Smooth muscle cell (in vitro differentiated cells): Measurements from ENCODE around the gene NSUN7. TPM values are rescaled to one million over a fixed set of nuclear protein-coding genes. Genes with fewer than 3 reads are reported as not detected.

Experiments used
- DNase-seq: peaks from one replicate; lab custom pipeline; 2025; ENCODE audit not compliant: unreplicated experiment; lab: John Stamatoyannopoulos, UW
- H2AFZ ChIP-seq: fragments of 200-600 bp; sonication (generic); 2 replicates; pipeline ENCODE4 v1.6.0; 2016; ENCODE audit warnings: antibody characterized with exemption, low read depth, mild to moderate bottlenecking
- H3F3A ChIP-seq: fragments of 200-600 bp; sonication (generic); 2 replicates; pipeline ENCODE4 v1.6.0; 2017; ENCODE audit warnings: antibody characterized with exemption, low read depth
- H3K27ac ChIP-seq: fragments of 200-600 bp; sonication (generic); 2 replicates; pipeline ENCODE4 v1.5.1; 2016; ENCODE audit warnings: low read depth, mild to moderate bottlenecking
- H3K27me3 ChIP-seq: fragments of 200-600 bp; sonication (generic); 2 replicates; pipeline ENCODE4 v1.6.1; 2016; ENCODE audit warnings: low read depth, mild to moderate bottlenecking
- H3K36me3 ChIP-seq: fragments of 200-600 bp; sonication (generic); 2 replicates; pipeline ENCODE4 v1.5.1; 2016; ENCODE audit warnings: low read depth
- H3K4me1 ChIP-seq: fragments of 200-600 bp; sonication (generic); 2 replicates; pipeline ENCODE4 v1.5.1; 2016; ENCODE audit warnings: low read depth
- H3K4me2 ChIP-seq: fragments of 200-600 bp; sonication (generic); 2 replicates; pipeline ENCODE4 v1.6.0; 2016; ENCODE audit warnings: mild to moderate bottlenecking
- H3K4me3 ChIP-seq: fragments of 200-600 bp; sonication (generic); 2 replicates; pipeline ENCODE4 v1.5.1; 2016; ENCODE audit warnings: mild to moderate bottlenecking
- H3K79me2 ChIP-seq: fragments of 200-600 bp; sonication (generic); 2 replicates; pipeline ENCODE4 v1.6.0; 2016; ENCODE audit warnings: low read depth, mild to moderate bottlenecking
- H3K9ac ChIP-seq: fragments of 200-600 bp; sonication (generic); 2 replicates; pipeline ENCODE4 v1.6.0; 2016; ENCODE audit warnings: low read depth
- H3K9me3 ChIP-seq: fragments of 200-600 bp; sonication (generic); replicated peaks from 2 replicates; pipeline ENCODE4 v1.5.1; 2016; ENCODE audit warnings: low read depth
- H4K20me1 ChIP-seq: fragments of 200-600 bp; sonication (generic); 2 replicates; pipeline ENCODE4 v1.6.0; 2016; ENCODE audit warnings: low read depth
- WGBS: methylation state at CpG from one replicate; pipeline ENCODE4 v1.1.7; 2016; ENCODE audit warnings: low lambda C conversion rate; 5-methylcytosine and 5-hydroxymethylcytosine counted together
- polyA plus RNA-seq: library from polyadenylated mRNA; unstranded; fragments of >200 nt; fragmentation: Nextera tagmentation; extraction: Ambion mirVana; gene quantifications from 2 replicates; pipeline ENCODE4 v1.2.1, GENCODE V29; 2016
- total RNA-seq: library from RNA; depleted of rRNA; stranded (reverse); fragments of >200 nt; gene quantifications from 2 replicates; pipeline ENCODE4 v1.2.3, GENCODE V29; 2014
- TF ChIP-seq, protein P1 (sequence below): fragments of 200-600 bp; sonication (generic); IDR thresholded peaks from 2 replicates; pipeline ENCODE4 v1.5.1; 2017; ENCODE audit warnings: borderline replicate concordance, mild to moderate bottlenecking, antibody characterized with exemption; ENCODE audit not compliant: insufficient read depth, poor library complexity, severe bottlenecking

Gene NSUN7
- total and polyA plus RNA-seq, 2 experiments from 2014 or later = 1.8 to 2.5 TPM

GRCh38 chr4:40825014-40825838, 75.5 kb downstream of the NSUN7 start:
- Histone ChIP-seq H3K27me3 (no peaks in the 10 kb centered on the region), H3K36me3 (peaks cover 6% of the 10 kb centered on the region), H3K9me3 (no peaks in the 10 kb centered on the region), H3K4me2 (no peak overlapping the region), H2AFZ (no peak overlapping the region), H3K4me3 (no peak overlapping the region), H4K20me1 (no peaks in the 10 kb centered on the region), H3K27ac (no peak overlapping the region), H3K4me1 (no peaks in the 10 kb centered on the region), H3K9ac (no peak overlapping the region), H3K79me2 (no peaks in the 10 kb centered on the region), H3F3A (no peaks in the 10 kb centered on the region)
- 94% methylated on average over 19 of the region's 19 CpGs for WGBS
- no peak for DNase-seq
- TF ChIP-seq, protein P1, sequence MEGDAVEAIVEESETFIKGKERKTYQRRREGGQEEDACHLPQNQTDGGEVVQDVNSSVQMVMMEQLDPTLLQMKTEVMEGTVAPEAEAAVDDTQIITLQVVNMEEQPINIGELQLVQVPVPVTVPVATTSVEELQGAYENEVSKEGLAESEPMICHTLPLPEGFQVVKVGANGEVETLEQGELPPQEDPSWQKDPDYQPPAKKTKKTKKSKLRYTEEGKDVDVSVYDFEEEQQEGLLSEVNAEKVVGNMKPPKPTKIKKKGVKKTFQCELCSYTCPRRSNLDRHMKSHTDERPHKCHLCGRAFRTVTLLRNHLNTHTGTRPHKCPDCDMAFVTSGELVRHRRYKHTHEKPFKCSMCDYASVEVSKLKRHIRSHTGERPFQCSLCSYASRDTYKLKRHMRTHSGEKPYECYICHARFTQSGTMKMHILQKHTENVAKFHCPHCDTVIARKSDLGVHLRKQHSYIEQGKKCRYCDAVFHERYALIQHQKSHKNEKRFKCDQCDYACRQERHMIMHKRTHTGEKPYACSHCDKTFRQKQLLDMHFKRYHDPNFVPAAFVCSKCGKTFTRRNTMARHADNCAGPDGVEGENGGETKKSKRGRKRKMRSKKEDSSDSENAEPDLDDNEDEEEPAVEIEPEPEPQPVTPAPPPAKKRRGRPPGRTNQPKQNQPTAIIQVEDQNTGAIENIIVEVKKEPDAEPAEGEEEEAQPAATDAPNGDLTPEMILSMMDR = no peak

DNA sequence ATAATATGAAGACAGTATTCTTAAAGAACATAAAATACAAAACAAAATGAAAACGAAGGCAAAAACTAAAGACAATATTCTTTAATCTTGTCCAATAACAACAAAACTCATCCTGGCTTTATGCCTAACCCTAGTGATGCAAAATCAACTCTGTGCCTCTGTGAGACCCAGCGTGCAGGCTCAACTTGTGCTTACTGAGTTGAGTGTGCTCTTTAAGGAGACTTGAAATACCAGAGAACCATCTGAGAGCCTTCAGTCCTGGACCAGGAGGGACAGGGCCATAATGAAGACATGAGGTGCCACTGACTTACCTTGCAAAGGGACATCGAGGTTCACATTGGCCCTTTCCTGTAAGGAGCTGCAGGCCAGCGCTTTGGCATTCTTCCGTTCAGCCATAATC, 77.1 kb downstream of the NSUN7 start:
- no peaks in the 10 kb centered on the region for H3K4me1 ChIP-seq

DNA sequence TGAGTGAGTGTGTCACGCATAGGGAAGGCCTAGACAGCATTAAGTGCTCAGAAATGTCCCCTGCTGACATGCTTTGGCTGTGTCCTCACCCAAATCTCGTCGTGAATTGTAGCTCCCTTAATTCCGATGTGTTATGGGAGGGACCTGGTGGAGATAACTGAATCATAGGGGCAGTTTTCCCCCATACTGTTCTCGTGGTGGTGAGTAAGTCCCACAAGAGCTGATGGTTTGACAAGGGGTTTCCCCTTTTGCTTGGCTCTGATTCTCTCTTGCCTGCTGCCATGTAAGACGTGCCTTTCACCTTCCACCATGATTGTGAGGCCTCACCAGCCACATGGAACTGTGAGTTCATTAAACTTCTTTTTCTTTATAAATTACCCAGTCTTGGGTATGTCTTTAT, 78.0 kb downstream of the NSUN7 start:
- peaks cover 6% of the 10 kb centered on the region for H3K36me3 ChIP-seq
- no peak overlapping the region for H3K9ac ChIP-seq
- 92% methylated on average over 6 of the region's 6 CpGs for WGBS
- DNase-seq = no peak
- H4K20me1 ChIP-seq = no peaks in the 10 kb centered on the region
- no peak overlapping the region for H3K4me2 ChIP-seq
- H3K4me1 ChIP-seq = no peaks in the 10 kb centered on the region
- no peaks in the 10 kb centered on the region for H3F3A ChIP-seq
- TF ChIP-seq, protein P1 = no peak
- no peaks in the 10 kb centered on the region for H3K79me2 ChIP-seq
- no peaks in the 10 kb centered on the region for H3K9me3 ChIP-seq
- H3K4me3 ChIP-seq = no peak overlapping the region
- H3K27me3 ChIP-seq = no peaks in the 10 kb centered on the region
- H2AFZ ChIP-seq = no peak overlapping the region
- no peak overlapping the region for H3K27ac ChIP-seq

More for the DNA sequence above, 77.1 kb downstream of the NSUN7 start:
- Histone ChIP-seq H3F3A (no peaks in the 10 kb centered on the region), H3K27ac (no peak overlapping the region), H3K27me3 (no peaks in the 10 kb centered on the region), H3K36me3 (peaks cover 6% of the 10 kb centered on the region), H3K4me3 (no peak overlapping the region), H3K4me2 (no peak overlapping the region), H3K9me3 (no peaks in the 10 kb centered on the region), H2AFZ (no peak overlapping the region), H3K9ac (no peak overlapping the region), H4K20me1 (no peaks in the 10 kb centered on the region), H3K79me2 (no peaks in the 10 kb centered on the region)
- no peak for DNase-seq
- TF ChIP-seq, protein P1 = no peak
- over 99% methylated on average over 5 of the region's 5 CpGs for WGBS

DNA sequence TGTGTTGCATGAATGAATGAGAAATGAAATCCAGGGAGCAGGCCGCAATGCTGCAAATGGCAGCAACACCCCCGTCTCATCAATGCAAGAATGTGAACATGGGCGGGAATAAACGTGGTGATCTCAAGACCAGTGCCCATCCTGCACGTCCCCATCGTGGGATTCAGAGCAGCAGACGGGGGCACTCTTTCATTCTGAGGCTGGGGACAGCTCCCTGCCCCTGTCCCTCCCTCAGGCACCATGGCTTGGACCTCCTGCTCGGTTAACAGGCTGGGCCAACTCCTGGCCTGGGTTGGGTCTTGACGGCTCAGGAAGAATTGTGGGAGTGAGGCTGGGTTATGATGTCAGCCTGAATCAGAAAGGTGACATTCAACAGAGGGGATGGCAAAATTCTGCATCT, 78.9 kb downstream of the NSUN7 start:
- H3K9me3 ChIP-seq = no peaks in the 10 kb centered on the region
- WGBS = 95% methylated on average over 9 of the region's 9 CpGs
- H3K27me3 ChIP-seq = no peaks in the 10 kb centered on the region
- no peak overlapping the region for H2AFZ ChIP-seq
- H3K36me3 ChIP-seq = peaks cover 6% of the 10 kb centered on the region
- H3K4me3 ChIP-seq = no peak overlapping the region
- H3F3A ChIP-seq = no peaks in the 10 kb centered on the region
- DNase-seq = no peak
- H4K20me1 ChIP-seq = no peaks in the 10 kb centered on the region
- no peaks in the 10 kb centered on the region for H3K79me2 ChIP-seq
- H3K27ac ChIP-seq = no peak overlapping the region
- H3K9ac ChIP-seq = no peak overlapping the region
- no peaks in the 10 kb centered on the region for H3K4me1 ChIP-seq
- H3K4me2 ChIP-seq = no peak overlapping the region
- TF ChIP-seq, protein P1 = no peak
